GM21619 (cell line): ENCODE measurements around the gene TSC22D1.
"Not testable (repeated sequence)": the region's sequence is repeated elsewhere in the genome, so short reads cannot be mapped to it uniquely, and the experiment has no call there.

Source experiments
- ATAC-seq: cut with Tn5 transposase; IDR thresholded peaks from one replicate; pipeline ENCODE4 v1.9.1; 2021; ENCODE audit not compliant: unreplicated experiment

TSC22D1 gene

GRCh38 chr13:44456212-44456611 is 119.9 kb downstream of the TSC22D1 start:
- ATAC-seq = not testable (repeated sequence)

- no peak for ATAC-seq
Observed at GRCh38 chr13:44455769-44456168, 120.4 kb downstream of the TSC22D1 start.

DNA sequence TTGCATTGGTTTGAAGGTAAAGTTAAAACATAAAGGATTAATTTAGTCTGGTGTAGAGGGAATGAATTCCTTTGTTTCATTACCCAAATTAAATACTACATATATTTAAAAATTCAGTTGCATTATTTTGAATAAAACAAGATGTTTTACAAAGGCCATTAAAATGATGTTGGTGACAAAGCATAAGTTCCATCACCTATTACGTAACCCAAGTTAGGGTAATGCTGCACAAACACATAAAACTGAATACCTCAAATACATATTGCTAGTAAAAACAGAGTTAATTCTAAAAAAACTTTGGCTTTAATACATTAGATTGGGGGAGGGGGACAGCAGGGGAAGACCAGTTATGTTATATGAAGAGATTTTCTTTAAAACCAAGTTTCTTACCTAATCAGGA is 122.2 kb downstream of the TSC22D1 start:
- no peak for ATAC-seq

DNA sequence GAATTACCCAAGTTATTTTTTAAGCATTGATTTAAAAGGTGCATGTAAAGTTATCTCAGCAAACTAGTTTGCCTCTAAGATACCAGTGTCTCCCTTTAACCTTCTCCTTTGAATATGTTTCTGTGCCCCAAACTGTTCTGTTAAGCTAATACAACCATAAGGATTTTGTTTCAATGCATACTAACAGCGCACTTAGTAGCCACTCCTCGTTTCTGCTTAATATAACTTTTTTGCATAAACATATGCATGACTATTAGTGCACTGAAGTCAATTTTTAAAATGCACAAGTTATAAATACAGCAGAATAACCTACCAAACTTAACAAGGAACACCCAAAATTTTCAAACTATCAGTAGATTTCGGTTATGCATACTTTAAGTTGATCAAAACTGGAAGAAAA is 123.1 kb downstream of the TSC22D1 start:
- no peak for ATAC-seq

DNA sequence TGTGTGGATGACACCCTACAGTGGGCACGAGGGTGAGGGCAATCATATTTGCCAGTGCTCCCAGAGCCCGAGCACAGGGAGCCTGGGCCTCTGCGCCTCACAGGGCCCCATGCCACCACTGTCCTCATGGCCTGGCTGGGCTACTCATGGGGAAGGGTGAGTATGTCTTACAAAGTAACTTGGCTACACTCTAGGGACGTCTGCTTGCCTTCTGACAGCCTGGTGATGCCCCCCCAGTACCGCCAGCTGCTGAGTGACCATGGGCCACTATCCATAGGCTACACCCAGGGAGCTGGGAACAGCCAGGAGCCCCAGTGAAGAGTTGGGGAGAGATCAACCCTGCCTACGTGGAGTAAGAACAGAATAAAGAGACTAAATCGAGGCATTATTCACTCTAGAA is 123.7 kb downstream of the TSC22D1 start:
- ATAC-seq = no peak

- ATAC-seq = no peak
Observed at GRCh38 chr13:44451651-44452050, 124.5 kb downstream of the TSC22D1 start.

DNA sequence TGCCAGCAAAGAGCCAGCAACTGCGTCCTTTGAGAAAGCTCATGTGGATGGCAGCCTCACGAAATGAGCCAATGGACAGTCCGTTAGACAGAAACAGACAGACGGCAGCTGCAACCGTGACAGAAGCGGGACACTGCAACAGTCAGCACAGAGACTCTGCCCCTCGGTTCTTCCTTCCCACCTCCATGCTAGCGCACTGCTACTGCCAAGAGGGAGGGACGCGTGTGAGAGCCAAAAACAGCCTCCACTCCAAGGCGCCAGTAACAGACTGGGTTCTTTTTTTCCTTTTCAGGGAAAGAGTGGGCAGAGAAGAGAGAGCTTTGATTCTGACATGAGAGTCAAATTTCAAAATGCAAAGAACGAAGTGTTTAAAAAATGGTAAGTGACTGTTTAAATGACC is 125.0 kb downstream of the TSC22D1 start:
- ATAC-seq = no peak

DNA sequence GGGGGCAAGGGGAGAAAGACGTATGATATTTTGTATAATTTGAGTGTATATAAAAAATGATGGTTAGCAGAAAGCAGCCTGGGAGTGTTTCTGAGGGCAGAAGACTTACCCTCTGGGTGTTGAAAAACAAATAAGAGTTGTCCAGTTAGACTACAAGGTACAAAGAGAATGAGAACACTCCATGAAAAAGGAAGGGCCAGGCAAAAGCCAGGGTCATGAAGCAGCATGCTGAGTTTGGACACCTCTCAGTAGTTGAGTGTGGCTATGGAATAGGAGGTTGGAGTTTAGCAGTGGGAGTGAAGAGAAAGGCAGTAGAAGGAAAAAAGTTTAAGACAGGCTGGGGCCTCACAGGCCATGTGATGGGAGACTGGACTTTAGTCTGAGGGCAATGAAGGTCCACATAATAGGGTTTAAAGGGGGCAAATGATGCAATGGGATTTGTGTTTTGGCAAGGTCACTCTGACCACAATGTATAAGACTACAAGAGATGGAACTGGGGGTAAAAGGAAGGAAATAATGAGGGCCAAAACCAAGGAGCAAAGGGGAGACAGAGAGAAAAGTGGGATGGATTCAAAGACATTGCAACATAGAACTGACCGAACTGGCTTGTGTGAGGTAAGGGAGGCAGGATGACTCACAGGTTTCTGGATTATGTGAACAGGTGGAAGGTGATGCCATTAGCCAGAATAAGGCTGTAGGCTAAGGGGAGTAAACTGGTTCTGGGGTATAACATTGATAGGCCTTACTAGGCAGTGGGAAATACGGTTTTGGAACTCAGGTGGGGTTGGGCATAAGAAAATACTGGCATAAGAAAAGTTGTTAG is 125.9 kb downstream of the TSC22D1 start:
- ATAC-seq = no peak

- ATAC-seq = no peak
Observed at GRCh38 chr13:44448875-44449274, 127.3 kb downstream of the TSC22D1 start.

- ATAC-seq = no peak
Observed at GRCh38 chr13:44448373-44448772, 127.8 kb downstream of the TSC22D1 start.

GRCh38 chr13:44447783-44448321 is 128.3 kb downstream of the TSC22D1 start:
- no peak for ATAC-seq

- no peak for ATAC-seq
Observed at GRCh38 chr13:44440046-44440608, 136.0 kb downstream of the TSC22D1 start.

DNA sequence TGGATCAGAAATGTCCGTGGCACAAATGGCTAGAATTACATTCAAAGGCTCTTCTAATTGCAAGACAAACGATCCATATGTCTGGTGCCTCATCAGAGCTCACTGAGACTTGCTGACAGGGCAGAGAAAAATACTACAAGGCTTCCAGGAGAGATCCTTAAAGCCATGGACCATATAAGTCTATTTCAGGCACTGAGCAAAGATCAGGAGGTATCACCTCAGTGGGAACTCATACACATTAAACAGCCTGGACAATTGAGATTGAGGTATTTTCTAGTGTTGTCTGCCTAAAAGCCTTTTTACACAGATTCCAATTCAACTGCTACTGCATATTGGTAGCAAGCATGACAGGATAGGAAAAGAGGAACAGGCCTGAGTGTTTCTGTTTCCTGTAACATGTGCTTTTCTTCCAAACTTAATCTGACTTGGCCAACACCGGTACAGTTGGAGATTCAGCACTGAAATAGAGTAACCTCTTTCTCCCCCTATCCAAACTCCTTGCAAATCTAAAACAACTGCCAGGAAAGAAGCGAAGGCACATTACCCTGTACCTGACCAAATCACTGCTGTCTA is 136.6 kb downstream of the TSC22D1 start:
- no peak for ATAC-seq

DNA sequence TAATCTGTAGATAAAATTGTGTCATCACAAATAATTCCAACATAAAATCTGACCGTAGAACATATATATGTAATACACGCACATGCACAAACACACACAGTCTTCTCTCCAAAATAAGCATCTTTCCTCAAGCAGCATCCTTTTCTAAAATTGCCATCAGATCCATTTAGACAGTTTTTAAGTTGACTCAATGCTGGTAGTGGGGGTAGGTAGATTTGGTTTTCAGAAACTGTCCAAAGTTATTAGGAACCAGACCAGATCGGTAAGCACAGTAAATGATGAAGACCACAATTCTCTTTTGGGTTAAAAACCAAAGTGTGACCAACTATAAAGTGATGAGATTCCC is 137.9 kb downstream of the TSC22D1 start:
- ATAC-seq = no peak

- no peak for ATAC-seq
Observed at GRCh38 chr13:44437356-44438233, 138.5 kb downstream of the TSC22D1 start.

DNA sequence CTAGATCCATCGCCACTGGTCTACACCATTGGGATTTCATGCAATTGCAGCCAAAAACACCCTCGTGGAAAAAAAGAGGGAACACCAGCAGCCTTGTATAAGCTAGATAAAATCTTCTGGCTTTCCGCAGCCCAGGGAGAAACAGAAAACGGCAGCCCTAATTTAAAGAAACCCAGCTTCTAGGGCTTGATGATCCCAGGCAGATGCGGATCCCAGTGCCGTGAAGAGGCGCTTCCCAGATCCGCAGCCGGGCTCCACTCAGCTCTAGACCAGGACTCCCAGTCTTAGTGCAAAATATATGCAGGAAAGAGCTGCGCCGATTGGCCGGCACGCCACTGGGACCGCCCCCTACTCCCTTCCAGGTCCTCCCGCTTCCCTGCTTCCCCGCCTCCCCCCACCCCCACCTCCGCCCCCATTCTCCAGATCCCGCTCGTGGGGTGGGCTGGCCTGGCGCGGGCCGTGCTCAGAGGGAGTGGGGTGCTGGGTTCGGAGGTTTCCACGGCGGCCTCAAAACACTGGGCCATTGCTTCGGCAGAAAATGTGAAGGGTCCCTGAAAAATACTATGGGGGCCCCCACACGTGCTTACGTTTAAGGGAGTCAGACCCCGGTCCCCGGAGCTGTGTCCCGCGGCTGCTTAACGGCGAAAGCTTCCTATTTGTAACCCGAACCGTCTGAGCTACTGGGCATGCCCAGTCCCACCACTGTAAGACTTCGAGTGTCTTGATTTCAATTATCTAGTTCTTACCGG is 139.4 kb downstream of the TSC22D1 start:
- no peak for ATAC-seq

GRCh38 chr13:44435919-44436510 is 140.1 kb downstream of the TSC22D1 start:
- ATAC-seq = no peak

DNA sequence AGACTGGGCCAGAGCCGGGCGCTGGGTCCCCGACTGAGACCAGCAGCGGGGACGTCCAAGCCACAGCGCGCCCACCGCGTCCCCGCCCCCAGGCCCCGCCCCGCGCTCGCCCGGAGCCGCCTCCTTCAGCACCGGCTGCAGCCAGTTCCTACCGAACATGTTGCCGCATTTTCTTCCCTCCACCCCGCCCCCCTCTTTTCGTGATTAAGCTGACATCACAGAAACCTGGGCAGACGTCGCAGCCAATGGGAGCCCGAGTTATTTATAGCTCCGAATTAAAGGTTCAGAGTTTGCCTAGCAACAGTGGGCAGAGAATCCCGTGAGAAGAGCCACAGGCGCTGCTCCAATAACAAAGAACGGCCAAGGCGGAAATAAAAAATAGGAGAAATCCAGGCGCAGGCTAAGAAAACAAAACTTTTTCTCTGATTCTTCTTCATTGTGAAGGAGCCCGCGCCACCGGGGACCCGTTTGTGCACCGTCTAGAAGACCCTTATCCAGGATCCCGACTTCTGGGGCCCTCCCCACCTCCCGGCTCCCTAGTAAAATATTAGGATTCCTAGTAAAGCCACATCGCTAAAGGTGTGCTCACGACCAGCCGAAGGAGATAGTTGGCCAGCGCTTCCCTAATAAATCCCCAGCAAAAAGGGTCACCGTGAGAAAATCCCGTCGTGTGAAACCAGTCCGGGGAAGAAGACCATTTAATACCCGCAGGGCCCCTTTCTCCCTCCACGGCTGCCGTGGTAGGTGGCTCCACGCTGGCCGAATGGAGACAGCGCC is 140.8 kb downstream of the TSC22D1 start:
- ATAC-seq = peak; percentile 65

- no peak for ATAC-seq
Observed at GRCh38 chr13:44434766-44435141, 141.4 kb downstream of the TSC22D1 start.
